OCI-M1 (cell line): Measurements from ENCODE around the gene IL17REL.

ENCODE experiments used
- DNase-seq: peaks from one replicate; lab custom pipeline; 2025; lab: John Stamatoyannopoulos, UW

The IL17REL gene

GRCh38 chr22:50002791-50003190, 9.8 kb downstream of the IL17REL start:
- DNase-seq: no peak

GRCh38 chr22:50001388-50002231, 11.0 kb downstream of the IL17REL start:
- no peak for DNase-seq

- DNase-seq: no peak
These were observed 11.8 kb downstream of the IL17REL start for GRCh38 chr22:50000587-50001387.

GRCh38 chr22:49999946-50000586, 12.5 kb downstream of the IL17REL start:
- no peak for DNase-seq

GRCh38 chr22:49999063-49999945, 13.3 kb downstream of the IL17REL start:
- DNase-seq: no peak

GRCh38 chr22:49998718-49999062, 13.9 kb downstream of the IL17REL start:
- DNase-seq: no peak

GRCh38 chr22:49997932-49998717, 14.4 kb downstream of the IL17REL start:
- DNase-seq: no peak

GRCh38 chr22:49997251-49997599, 15.3 kb downstream of the IL17REL start:
- DNase-seq: no peak

GRCh38 chr22:49996518-49997250, 15.9 kb downstream of the IL17REL start:
- no peak for DNase-seq

GRCh38 chr22:49996119-49996517, 16.4 kb downstream of the IL17REL start:
- DNase-seq: no peak

GRCh38 chr22:49995361-49996118, 17.0 kb downstream of the IL17REL start:
- DNase-seq: no peak

- DNase-seq: no peak
These were observed 17.6 kb downstream of the IL17REL start for GRCh38 chr22:49995041-49995360.

GRCh38 chr22:49994361-49995040, 18.1 kb downstream of the IL17REL start:
- no peak for DNase-seq

GRCh38 chr22:49993649-49994360, 18.8 kb downstream of the IL17REL start:
- DNase-seq: no peak

- peak; percentile 41 for DNase-seq
These were observed 19.5 kb downstream of the IL17REL start for GRCh38 chr22:49992921-49993648.

- DNase-seq: no peak
These were observed 20.5 kb downstream of the IL17REL start for GRCh38 chr22:49991907-49992533.

GRCh38 chr22:49991167-49991566, 21.4 kb downstream of the IL17REL start:
- DNase-seq: no peak
